A673 (cell line): ENCODE measurements around the gene WDR7.

Source experiments
- EZH2 ChIP-seq: fragments of 200-600 bp; sonication (generic); IDR thresholded peaks from 2 replicates; pipeline ENCODE4 v1.6.1; 2017; ENCODE audit warnings: borderline replicate concordance, low read depth, mild to moderate bottlenecking, mixed read lengths, antibody characterized with exemption, low read length; ENCODE audit not compliant: poor library complexity, severe bottlenecking
- TF ChIP-seq, protein P1 (sequence below): fragments of 300-800, 200-600 bp; sonication (generic); conservative IDR thresholded peaks from 2 replicates; pipeline ENCODE4 v1.5.1; 2017; ENCODE audit warnings: low read depth, mild to moderate bottlenecking, antibody characterized with exemption, low read length, moderate library complexity, mixed read lengths

DNA sequence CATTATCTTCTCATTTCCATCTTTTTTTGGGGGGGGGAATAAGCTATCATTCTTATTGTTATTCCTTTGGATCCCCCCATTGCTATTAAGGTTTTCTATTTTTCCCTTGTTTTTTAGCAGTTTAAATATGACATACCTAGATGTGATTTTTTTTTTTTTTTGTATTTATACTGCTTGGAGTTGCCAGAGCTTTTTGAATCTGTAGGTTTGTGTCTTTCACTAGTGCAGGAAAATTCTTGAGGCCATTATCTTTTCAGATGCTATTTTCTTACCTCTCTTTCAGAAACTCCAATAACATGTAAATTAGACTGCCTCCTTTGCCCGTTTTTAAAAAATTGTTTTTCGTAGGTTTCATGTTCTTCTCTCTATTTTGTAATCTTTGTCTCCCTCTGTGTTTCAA lies 88.6 kb downstream of the WDR7 start:
- TF ChIP-seq, protein P1, sequence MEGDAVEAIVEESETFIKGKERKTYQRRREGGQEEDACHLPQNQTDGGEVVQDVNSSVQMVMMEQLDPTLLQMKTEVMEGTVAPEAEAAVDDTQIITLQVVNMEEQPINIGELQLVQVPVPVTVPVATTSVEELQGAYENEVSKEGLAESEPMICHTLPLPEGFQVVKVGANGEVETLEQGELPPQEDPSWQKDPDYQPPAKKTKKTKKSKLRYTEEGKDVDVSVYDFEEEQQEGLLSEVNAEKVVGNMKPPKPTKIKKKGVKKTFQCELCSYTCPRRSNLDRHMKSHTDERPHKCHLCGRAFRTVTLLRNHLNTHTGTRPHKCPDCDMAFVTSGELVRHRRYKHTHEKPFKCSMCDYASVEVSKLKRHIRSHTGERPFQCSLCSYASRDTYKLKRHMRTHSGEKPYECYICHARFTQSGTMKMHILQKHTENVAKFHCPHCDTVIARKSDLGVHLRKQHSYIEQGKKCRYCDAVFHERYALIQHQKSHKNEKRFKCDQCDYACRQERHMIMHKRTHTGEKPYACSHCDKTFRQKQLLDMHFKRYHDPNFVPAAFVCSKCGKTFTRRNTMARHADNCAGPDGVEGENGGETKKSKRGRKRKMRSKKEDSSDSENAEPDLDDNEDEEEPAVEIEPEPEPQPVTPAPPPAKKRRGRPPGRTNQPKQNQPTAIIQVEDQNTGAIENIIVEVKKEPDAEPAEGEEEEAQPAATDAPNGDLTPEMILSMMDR = no peak
- no peak for TF ChIP-seq EZH2
